Measurements from ENCODE around the gene TK2. TPM values are rescaled to one million over a fixed set of nuclear protein-coding genes. Genes with fewer than 3 reads are reported as not detected.

Gene TK2
- total and polyA plus RNA-seq, 4 donors: 10.5 to 31.9 (median 21.0) TPM

DNA sequence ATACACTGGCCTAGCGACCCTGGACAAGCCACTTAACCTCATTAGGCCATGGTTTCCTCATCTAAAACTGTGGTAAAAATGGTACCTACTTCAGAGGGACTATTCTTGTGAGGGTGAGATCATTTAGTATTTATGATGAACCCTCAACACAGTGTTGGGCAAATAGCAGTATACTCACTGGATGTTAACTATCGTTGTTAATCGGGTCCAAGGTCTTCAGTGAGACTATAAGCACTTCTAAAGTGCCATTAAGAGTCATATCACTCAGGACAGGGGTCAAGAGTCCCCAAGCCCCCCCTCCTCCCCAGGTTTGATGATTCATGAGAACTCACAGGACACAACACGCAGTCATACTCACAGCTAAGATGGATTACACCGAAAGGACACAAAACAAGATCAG lies 11.0 kb downstream of the TK2 start:
- Histone ChIP-seq H3K4me3 (ENCODE audit: low read depth in 1 of 3, low read length in 3 of 3) (no peak overlapping the region), H3K27ac (ENCODE audit: low read depth in 1 of 2, low read length in 2 of 2) (no peak overlapping the region), H3K27me3 (ENCODE audit: control insufficient read depth in 4 of 4, insufficient read depth in 4 of 4, low read length in 3 of 4) (no peaks in the 10 kb centered on the region), H3K9me3 (ENCODE audit: control insufficient read depth in 4 of 4, low read length in 3 of 4) (no peaks in the 10 kb centered on the region), H3K9ac (ENCODE audit: low read depth in 1 of 2, low read length in 2 of 2) (no peak overlapping the region), H3K36me3 (ENCODE audit: control insufficient read depth in 4 of 4, insufficient read depth in 3 of 4, low read depth in 1 of 4, low read length in 3 of 4) (peaks cover 4 to 29% (median 16%) of the 10 kb centered on the region in 4 donors), H3K4me1 (ENCODE audit: control insufficient read depth in 4 of 4, insufficient read depth in 4 of 4, low read length in 3 of 4) (no peaks in the 10 kb centered on the region)
- 94% methylated on average over 5 of the region's 5 CpGs for WGBS
- TF ChIP-seq HNF4G (IDR thresholded peaks at IDR 0.05) (no peak), NR2F2 (IDR thresholded peaks at IDR 0.05) (no peak), TAF1 (conservative IDR thresholded peaks at IDR 0.05) (no peak), FOXA2 (IDR thresholded peaks at IDR 0.05) (no peak), HNF4A (conservative IDR thresholded peaks at IDR 0.05) (no peak), RAD21 (IDR thresholded peaks at IDR 0.05) (no peak), JUND (IDR thresholded peaks at IDR 0.05) (no peak)
- TF ChIP-seq, protein P1, sequence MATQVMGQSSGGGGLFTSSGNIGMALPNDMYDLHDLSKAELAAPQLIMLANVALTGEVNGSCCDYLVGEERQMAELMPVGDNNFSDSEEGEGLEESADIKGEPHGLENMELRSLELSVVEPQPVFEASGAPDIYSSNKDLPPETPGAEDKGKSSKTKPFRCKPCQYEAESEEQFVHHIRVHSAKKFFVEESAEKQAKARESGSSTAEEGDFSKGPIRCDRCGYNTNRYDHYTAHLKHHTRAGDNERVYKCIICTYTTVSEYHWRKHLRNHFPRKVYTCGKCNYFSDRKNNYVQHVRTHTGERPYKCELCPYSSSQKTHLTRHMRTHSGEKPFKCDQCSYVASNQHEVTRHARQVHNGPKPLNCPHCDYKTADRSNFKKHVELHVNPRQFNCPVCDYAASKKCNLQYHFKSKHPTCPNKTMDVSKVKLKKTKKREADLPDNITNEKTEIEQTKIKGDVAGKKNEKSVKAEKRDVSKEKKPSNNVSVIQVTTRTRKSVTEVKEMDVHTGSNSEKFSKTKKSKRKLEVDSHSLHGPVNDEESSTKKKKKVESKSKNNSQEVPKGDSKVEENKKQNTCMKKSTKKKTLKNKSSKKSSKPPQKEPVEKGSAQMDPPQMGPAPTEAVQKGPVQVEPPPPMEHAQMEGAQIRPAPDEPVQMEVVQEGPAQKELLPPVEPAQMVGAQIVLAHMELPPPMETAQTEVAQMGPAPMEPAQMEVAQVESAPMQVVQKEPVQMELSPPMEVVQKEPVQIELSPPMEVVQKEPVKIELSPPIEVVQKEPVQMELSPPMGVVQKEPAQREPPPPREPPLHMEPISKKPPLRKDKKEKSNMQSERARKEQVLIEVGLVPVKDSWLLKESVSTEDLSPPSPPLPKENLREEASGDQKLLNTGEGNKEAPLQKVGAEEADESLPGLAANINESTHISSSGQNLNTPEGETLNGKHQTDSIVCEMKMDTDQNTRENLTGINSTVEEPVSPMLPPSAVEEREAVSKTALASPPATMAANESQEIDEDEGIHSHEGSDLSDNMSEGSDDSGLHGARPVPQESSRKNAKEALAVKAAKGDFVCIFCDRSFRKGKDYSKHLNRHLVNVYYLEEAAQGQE (IDR thresholded peaks at IDR 0.05): no peak
- TF ChIP-seq, protein P2, sequence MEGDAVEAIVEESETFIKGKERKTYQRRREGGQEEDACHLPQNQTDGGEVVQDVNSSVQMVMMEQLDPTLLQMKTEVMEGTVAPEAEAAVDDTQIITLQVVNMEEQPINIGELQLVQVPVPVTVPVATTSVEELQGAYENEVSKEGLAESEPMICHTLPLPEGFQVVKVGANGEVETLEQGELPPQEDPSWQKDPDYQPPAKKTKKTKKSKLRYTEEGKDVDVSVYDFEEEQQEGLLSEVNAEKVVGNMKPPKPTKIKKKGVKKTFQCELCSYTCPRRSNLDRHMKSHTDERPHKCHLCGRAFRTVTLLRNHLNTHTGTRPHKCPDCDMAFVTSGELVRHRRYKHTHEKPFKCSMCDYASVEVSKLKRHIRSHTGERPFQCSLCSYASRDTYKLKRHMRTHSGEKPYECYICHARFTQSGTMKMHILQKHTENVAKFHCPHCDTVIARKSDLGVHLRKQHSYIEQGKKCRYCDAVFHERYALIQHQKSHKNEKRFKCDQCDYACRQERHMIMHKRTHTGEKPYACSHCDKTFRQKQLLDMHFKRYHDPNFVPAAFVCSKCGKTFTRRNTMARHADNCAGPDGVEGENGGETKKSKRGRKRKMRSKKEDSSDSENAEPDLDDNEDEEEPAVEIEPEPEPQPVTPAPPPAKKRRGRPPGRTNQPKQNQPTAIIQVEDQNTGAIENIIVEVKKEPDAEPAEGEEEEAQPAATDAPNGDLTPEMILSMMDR (IDR thresholded peaks at IDR 0.05; ENCODE audit: low read depth, low read length, missing input control): no peak
- no peak for DNase-seq (ENCODE audit: low spot score)

DNA sequence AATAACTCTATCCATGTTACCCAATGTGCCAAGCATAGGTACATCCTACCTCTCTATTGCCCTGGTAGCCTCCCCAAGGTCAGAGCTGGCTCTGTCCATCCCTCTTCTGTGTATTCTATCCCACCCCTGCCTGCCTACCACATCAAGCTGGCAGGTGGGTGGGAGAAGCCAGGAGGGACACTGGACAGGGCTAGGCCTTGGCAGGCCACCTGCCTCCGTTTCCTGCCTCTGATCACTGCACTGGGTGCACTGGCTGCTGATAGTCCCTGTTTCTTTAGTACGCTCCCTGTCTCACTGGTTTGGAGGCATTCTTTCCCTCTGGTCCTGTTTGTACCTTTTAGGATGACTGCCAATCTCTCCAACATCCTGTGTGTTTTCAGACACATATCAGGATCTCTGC lies 12.7 kb downstream of the TK2 start:
- Histone ChIP-seq H3K4me1 (ENCODE audit: control insufficient read depth in 4 of 4, insufficient read depth in 4 of 4, low read length in 3 of 4) (no peaks in the 10 kb centered on the region), H3K4me3 (ENCODE audit: low read depth in 1 of 3, low read length in 3 of 3) (no peak overlapping the region), H3K27me3 (ENCODE audit: control insufficient read depth in 4 of 4, insufficient read depth in 4 of 4, low read length in 3 of 4) (no peaks in the 10 kb centered on the region), H3K9me3 (ENCODE audit: control insufficient read depth in 4 of 4, low read length in 3 of 4) (no peaks in the 10 kb centered on the region), H3K36me3 (ENCODE audit: control insufficient read depth in 4 of 4, insufficient read depth in 3 of 4, low read depth in 1 of 4, low read length in 3 of 4) (peaks cover 4 to 29% (median 14%) of the 10 kb centered on the region in 4 donors), H3K27ac (ENCODE audit: low read depth in 1 of 2, low read length in 2 of 2) (no peak overlapping the region), H3K9ac (ENCODE audit: low read depth in 1 of 2, low read length in 2 of 2) (no peak overlapping the region)
- DNase-seq (ENCODE audit: low spot score): no peak
- TF ChIP-seq, protein P3, sequence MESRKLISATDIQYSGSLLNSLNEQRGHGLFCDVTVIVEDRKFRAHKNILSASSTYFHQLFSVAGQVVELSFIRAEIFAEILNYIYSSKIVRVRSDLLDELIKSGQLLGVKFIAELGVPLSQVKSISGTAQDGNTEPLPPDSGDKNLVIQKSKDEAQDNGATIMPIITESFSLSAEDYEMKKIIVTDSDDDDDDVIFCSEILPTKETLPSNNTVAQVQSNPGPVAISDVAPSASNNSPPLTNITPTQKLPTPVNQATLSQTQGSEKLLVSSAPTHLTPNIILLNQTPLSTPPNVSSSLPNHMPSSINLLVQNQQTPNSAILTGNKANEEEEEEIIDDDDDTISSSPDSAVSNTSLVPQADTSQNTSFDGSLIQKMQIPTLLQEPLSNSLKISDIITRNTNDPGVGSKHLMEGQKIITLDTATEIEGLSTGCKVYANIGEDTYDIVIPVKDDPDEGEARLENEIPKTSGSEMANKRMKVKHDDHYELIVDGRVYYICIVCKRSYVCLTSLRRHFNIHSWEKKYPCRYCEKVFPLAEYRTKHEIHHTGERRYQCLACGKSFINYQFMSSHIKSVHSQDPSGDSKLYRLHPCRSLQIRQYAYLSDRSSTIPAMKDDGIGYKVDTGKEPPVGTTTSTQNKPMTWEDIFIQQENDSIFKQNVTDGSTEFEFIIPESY (IDR thresholded peaks at IDR 0.05): no peak
- TF ChIP-seq FOXA1 (IDR thresholded peaks at IDR 0.05) (no peak), SP1 (IDR thresholded peaks at IDR 0.05) (no peak), TAF1 (conservative IDR thresholded peaks at IDR 0.05) (no peak), JUND (IDR thresholded peaks at IDR 0.05) (no peak), NR2F2 (IDR thresholded peaks at IDR 0.05) (no peak), RXRA (IDR thresholded peaks at IDR 0.05) (no peak), HNF4G (IDR thresholded peaks at IDR 0.05) (no peak), EGR1 (IDR thresholded peaks at IDR 0.05; ENCODE audit: low read depth in 2 of 2) (no peak), RAD21 (IDR thresholded peaks at IDR 0.05) (no peak)
- TF ChIP-seq, protein P4, sequence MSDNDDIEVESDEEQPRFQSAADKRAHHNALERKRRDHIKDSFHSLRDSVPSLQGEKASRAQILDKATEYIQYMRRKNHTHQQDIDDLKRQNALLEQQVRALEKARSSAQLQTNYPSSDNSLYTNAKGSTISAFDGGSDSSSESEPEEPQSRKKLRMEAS (IDR thresholded peaks at IDR 0.05): no peak
- TF ChIP-seq, protein P5, sequence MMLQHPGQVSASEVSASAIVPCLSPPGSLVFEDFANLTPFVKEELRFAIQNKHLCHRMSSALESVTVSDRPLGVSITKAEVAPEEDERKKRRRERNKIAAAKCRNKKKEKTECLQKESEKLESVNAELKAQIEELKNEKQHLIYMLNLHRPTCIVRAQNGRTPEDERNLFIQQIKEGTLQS (IDR thresholded peaks at IDR 0.05): no peak
- TF ChIP-seq, protein P1 (IDR thresholded peaks at IDR 0.05): no peak
- 94% methylated on average over 2 of the region's 2 CpGs for WGBS

All from liver (tissue), 9 donors.